ENCODE data around the gene HS2ST1.

DNA sequence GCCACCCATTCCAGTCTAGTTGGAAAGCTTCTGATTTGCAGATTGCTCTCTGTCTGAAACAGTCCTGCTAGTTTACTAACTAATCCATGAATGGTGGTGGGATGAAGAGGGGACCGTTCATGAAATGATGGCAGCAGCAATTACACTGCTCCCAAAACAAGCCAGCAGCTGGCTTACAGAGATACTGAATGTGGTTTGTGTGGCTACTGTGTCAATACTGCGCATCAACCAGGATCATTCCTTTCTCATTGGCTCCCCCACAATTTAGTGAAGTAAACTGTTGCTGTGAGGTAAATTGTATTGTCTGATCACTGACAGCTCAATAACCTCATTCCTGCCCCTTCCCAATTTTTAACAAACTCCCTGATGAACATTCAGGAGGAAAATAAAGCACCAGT lies 222.9 kb downstream of the HS2ST1 start:
- TF ChIP-seq CTCF (IDR thresholded peaks at IDR 0.05; ENCODE audit: low read depth, low read length): no peak
- TF ChIP-seq POLR2A (IDR thresholded peaks at IDR 0.05; ENCODE audit: extremely low read depth, insufficient read length): no peak
- no peak for TF ChIP-seq MYC (IDR thresholded peaks at IDR 0.05; ENCODE audit: low read depth, low read length)

All from NB4 (cell line).